Mesenchymal stem cell (in vitro differentiated cells and primary cell): ENCODE results near the gene RPN1. TPM values are rescaled to one million over a fixed set of nuclear protein-coding genes. Genes with fewer than 3 reads are reported as not detected.

Experiments used
- DNase-seq: peaks from one replicate; pipeline ENCODE4 v3.0.0-alpha.2; 2013
- H2AFZ ChIP-seq: one replicate; pipeline ENCODE4 v1.6.1; 2013; ENCODE audit warnings: low read depth, mild to moderate bottlenecking, control low read depth, inconsistent platforms, low read length, moderate library complexity
- H2AK5ac ChIP-seq: 2 replicates; pipeline ENCODE4 v1.6.1; 2013; ENCODE audit warnings: low read length, moderate library complexity, mild to moderate bottlenecking, inconsistent platforms; ENCODE audit not compliant: severe bottlenecking
- H2BK120ac ChIP-seq: one replicate; pipeline ENCODE4 v1.6.1; 2013; ENCODE audit warnings: low read depth, mild to moderate bottlenecking, inconsistent platforms, low read length, moderate library complexity
- H2BK12ac ChIP-seq, 2 experiments: one replicate each; pipeline ENCODE4 v1.6.1; 2013; ENCODE audit warnings: inconsistent platforms in 2 of 2, low read length in 2 of 2, mild to moderate bottlenecking in 2 of 2, moderate library complexity in 2 of 2, control low read depth in 1 of 2
- H2BK15ac ChIP-seq: one replicate; pipeline ENCODE4 v1.6.1; 2013; ENCODE audit warnings: mild to moderate bottlenecking, low read depth, inconsistent platforms; ENCODE audit not compliant: poor library complexity, severe bottlenecking
- H2BK5ac ChIP-seq: 2 replicates; pipeline ENCODE4 v1.6.1; 2013; ENCODE audit warnings: low read depth, mild to moderate bottlenecking, low read length, control low read depth, inconsistent platforms; ENCODE audit not compliant: poor library complexity, severe bottlenecking
- H3K14ac ChIP-seq, 2 experiments: one replicate each; pipeline ENCODE4 v1.6.1; 2013; ENCODE audit warnings: inconsistent platforms in 2 of 2, low read length in 2 of 2, control low read depth in 1 of 2, mild to moderate bottlenecking in 1 of 2, moderate library complexity in 1 of 2
- H3K18ac ChIP-seq, 2 experiments: one replicate each; pipeline ENCODE4 v1.6.1; 2013; ENCODE audit warnings: inconsistent platforms in 2 of 2, low read length in 2 of 2, control low read depth in 1 of 2, low read depth in 1 of 2, mild to moderate bottlenecking in 1 of 2
- H3K23ac ChIP-seq, 2 experiments: one replicate each; pipeline ENCODE4 v1.6.1; 2013; ENCODE audit warnings: inconsistent platforms in 2 of 2, low read length in 2 of 2, mild to moderate bottlenecking in 2 of 2, moderate library complexity in 2 of 2, control low read depth in 1 of 2
- H3K27ac ChIP-seq: 2 replicates; pipeline ENCODE4 v1.5.1; 2013; ENCODE audit warnings: mild to moderate bottlenecking, moderate library complexity, low read length, control low read depth, inconsistent platforms; ENCODE audit not compliant: poor library complexity, severe bottlenecking
- H3K27me3 ChIP-seq, 2 experiments: 2 replicates each; pipeline versions ENCODE4 v1.6.1 to v1.7.0; 2013; ENCODE audit warnings: low read length in 2 of 2, mild to moderate bottlenecking in 2 of 2, moderate library complexity in 2 of 2, control low read depth in 1 of 2, inconsistent platforms in 1 of 2; ENCODE audit not compliant: control insufficient read depth in 1 of 2, insufficient read depth in 1 of 2
- H3K36me3 ChIP-seq, 2 experiments: 2 replicates each; pipeline versions ENCODE4 v1.6.1 to v1.7.0; 2013; ENCODE audit warnings: low read length in 2 of 2, control low read depth in 1 of 2, inconsistent platforms in 1 of 2, low read depth in 1 of 2, mild to moderate bottlenecking in 1 of 2; ENCODE audit not compliant: insufficient read depth in 2 of 2, control insufficient read depth in 1 of 2
- H3K4ac ChIP-seq, 2 experiments: one replicate each; pipeline ENCODE4 v1.6.1; 2013; ENCODE audit warnings: inconsistent platforms in 2 of 2, low read length in 2 of 2, mild to moderate bottlenecking in 2 of 2, moderate library complexity in 2 of 2, control low read depth in 1 of 2, low read depth in 1 of 2
- H3K4me1 ChIP-seq: 2 replicates; pipeline ENCODE4 v1.6.1; 2013; ENCODE audit warnings: low read depth, low read length, control low read depth; ENCODE audit not compliant: control insufficient read depth, insufficient read depth
- H3K4me2 ChIP-seq: 2 replicates; pipeline ENCODE4 v1.6.1; 2013; ENCODE audit warnings: low read length, mild to moderate bottlenecking, inconsistent platforms; ENCODE audit not compliant: poor library complexity, severe bottlenecking
- H3K4me3 ChIP-seq, 2 experiments: 2 replicates each; pipeline versions ENCODE4 v1.5.1 to v1.7.0; 2013; ENCODE audit warnings: low read length in 2 of 2, mild to moderate bottlenecking in 2 of 2, control low read depth in 1 of 2, low read depth in 1 of 2; ENCODE audit not compliant: insufficient read depth in 1 of 2
- H3K79me1 ChIP-seq: replicated peaks from 2 replicates; pipeline ENCODE4 v1.6.1; 2013; ENCODE audit warnings: mild to moderate bottlenecking, control low read depth, low read length, inconsistent platforms; ENCODE audit not compliant: poor library complexity, severe bottlenecking
- H3K9ac ChIP-seq: 2 replicates; pipeline ENCODE4 v1.7.0; 2013; ENCODE audit warnings: mild to moderate bottlenecking, low read length, moderate library complexity
- H3K9me3 ChIP-seq: 2 replicates; pipeline ENCODE4 v1.7.0; 2013; ENCODE audit warnings: mild to moderate bottlenecking, low read length; ENCODE audit not compliant: control insufficient read depth
- H4K8ac ChIP-seq: one replicate; pipeline ENCODE4 v1.6.1; 2013; ENCODE audit warnings: inconsistent platforms, mild to moderate bottlenecking, low read length, moderate library complexity
- H4K91ac ChIP-seq: one replicate; pipeline ENCODE4 v1.6.1; 2013; ENCODE audit warnings: mild to moderate bottlenecking, low read length, inconsistent platforms
- WGBS: methylation state at CpG from one replicate; pipeline ENCODE4 v1.1.7; 2013; ENCODE audit warnings: mixed read lengths; 5-methylcytosine and 5-hydroxymethylcytosine counted together
- polyA plus RNA-seq, 2 experiments: library from polyadenylated mRNA; stranded (reverse); fragments of 200-250 nt; gene quantifications; one replicate each; pipeline ENCODE4 v1.2.3, GENCODE V29; 2013

RPN1 gene
- polyA plus RNA-seq (2013, experiment 1 of 2) = 352 TPM
- polyA plus RNA-seq (2013, experiment 2 of 2) = 354 TPM

DNA sequence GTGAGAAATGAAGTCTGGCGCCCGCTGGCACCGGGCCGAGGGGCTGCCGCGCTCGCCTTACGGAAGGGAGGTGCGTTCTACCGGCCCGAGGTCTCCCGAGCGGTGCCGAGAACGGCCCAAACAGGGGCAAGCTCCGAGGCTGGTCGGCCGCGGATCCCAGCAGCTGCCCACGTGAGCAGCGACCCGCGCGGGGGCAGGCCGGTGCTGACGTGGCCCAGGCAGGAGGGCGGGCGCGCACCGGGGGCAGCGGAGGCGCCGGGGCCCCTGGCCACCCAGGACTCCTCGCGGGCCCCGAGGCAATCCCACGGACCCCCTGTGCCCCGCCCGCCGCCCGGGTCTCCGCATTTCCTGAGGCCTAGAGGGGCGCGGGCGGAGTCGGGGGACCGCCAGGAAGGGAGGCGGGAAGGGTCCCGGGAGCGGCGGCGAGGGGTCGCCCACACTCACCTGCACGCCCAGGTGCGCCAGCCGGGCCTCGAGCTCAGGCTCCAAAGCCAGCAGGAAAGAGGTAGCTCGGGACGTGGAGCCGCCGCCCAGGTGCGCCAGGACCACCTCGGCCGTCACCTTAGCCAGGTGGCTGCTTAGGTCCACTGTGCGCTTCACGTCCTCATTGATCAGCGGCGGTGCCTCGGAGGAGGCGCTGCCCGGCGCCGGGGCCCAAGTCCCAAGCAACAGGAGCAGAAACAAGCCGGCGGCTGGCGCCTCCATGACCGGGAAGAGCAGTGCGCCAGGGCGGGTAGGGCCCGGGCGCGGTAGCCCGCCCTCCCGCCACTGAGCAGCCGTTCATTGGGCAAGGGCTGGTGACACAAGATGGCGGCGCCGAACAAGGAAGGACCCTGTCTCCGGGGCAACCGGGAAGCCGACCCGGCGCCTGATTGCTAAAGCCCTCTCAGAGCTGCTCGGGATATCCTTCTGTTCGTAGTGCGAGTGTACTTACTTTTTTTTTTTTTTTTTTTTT, at the start of gene RPN1:
Gene RPN1, minus strand, starts transcription at position 723 of the 955 bp plus-strand sequence. Its CDS starts 18 bp downstream, at position 705.
- Histone ChIP-seq H3K36me3 (no peaks in the 10 kb centered on the region), H2AFZ (peak within 1 kb of the TSS; percentile 95), H3K9me3 (no peaks in the 10 kb centered on the region), H2BK120ac (peak within 1 kb of the TSS; percentile 94), H4K91ac (peak within 1 kb of the TSS; percentile 99), H2BK12ac (peak within 1 kb of the TSS in 1 of 2 experiments; percentile 72), H3K27me3 (no peaks in the 10 kb centered on the region), H3K18ac (peak within 1 kb of the TSS; percentile 99 to 100), H3K9ac (peak within 1 kb of the TSS; percentile 100), H3K4me1 (peaks cover 1% of the 10 kb centered on the region), H3K79me1 (no peaks in the 10 kb centered on the region), H3K23ac (peak within 1 kb of the TSS in 1 of 2 experiments; percentile 99), H3K4me2 (peak within 1 kb of the TSS; percentile 79), H3K27ac (peak within 1 kb of the TSS; percentile 91), H3K4me3 (peak within 1 kb of the TSS; percentile 99 to 100), H2BK15ac (peak within 1 kb of the TSS; percentile 80), H2BK5ac (peak within 1 kb of the TSS; percentile 82), H2AK5ac (peak within 1 kb of the TSS; percentile 83), H4K8ac (peak within 1 kb of the TSS; percentile 99), H3K14ac (peak within 1 kb of the TSS in 1 of 2 experiments; percentile 100), H3K4ac (peak within 1 kb of the TSS; percentile 100)
- peak; percentile 98 for DNase-seq
- WGBS = under 1% methylated on average over 79 of the region's 96 CpGs

DNA sequence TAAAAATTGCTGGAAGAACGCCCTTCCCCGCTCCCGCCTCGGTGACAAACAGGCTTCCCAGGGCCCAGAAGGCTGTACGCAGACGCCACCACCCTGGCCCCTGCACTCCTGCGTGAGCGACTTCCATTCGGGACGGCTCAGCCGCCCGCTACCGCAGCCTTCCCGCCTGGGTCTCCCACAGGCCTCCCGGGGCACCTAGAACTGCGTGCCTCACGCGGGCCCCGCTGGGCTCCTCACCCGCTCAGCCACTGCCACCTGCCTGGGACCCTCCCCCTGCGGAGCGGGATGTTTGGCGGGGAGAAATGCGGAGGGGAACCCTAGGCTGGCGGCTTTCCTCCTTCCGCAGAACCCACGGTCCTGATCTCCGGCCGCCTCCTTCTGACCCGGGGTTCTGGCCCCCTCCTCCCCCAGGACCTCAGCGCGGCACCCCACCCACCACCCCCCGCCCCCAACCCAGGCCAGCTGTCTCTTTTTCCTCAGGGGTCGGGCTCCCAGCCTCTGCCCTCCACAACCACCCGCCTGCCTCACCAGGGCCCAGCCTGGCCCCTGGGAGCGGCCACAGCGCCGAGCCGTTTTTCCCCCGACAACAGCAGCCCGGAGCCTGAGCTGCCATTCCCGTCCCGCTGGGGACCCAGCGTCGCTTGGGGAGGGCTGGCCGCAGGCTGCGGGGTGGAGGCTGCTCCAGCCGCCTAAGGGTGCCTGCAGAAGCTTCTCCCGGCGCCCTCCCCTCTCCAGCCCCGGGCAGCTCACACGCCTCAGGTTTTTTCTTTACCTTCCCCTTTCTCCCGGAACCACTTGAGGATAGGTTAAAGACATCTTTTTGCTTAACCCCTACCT, 47.8 kb upstream of the RPN1 start:
- H3K36me3 ChIP-seq = no peaks in the 10 kb centered on the region
- H4K91ac ChIP-seq = peak overlapping the region; percentile 75
- H3K4ac ChIP-seq = peak overlapping the region in 1 of 2 experiments; percentile 33
- no peak overlapping the region for H2BK15ac ChIP-seq
- peaks cover 4 to 8% of the 10 kb centered on the region in 2 experiments for H3K27me3 ChIP-seq
- no peak overlapping the region for H3K27ac ChIP-seq
- no peak overlapping the region for H2BK5ac ChIP-seq
- H2AK5ac ChIP-seq = no peak overlapping the region
- peaks cover 2% of the 10 kb centered on the region for H3K79me1 ChIP-seq
- peak overlapping the region; percentile 43 to 52 for H3K18ac ChIP-seq
- no peak overlapping the region for H2BK120ac ChIP-seq
- H3K4me1 ChIP-seq = peaks cover 6% of the 10 kb centered on the region
- H3K4me2 ChIP-seq = peak overlapping the region; percentile 92
- H2AFZ ChIP-seq = peak overlapping the region; percentile 66
- DNase-seq = peak; percentile 37
- peak overlapping the region; percentile 94 for H4K8ac ChIP-seq
- H3K23ac ChIP-seq = no peak overlapping the region
- no peak overlapping the region for H3K14ac ChIP-seq
- no peaks in the 10 kb centered on the region for H3K9me3 ChIP-seq
- no peak overlapping the region for H2BK12ac ChIP-seq
- 16% methylated on average over 34 of the region's 53 CpGs for WGBS
- peak overlapping the region; percentile 42 to 77 for H3K4me3 ChIP-seq
- H3K9ac ChIP-seq = peak overlapping the region; percentile 74

DNA sequence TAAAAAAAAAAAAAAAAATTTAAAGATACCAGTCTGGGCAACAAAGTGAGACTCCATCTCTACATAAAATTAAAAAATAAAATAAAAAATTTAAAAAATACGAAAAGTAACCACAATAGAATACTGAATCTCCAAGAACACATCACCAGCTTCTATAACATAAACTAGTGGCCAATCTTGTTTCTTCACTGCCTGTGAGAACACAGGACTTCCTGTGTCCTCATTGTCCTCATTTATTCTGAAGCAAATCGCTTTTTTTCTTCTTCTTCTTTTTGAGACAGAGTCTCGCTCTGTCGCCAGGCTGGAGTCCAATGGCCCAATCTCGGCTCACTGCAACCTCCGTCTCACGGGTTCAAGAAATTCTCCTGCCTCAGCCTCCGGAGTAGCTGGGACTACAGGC, 46.7 kb upstream of the RPN1 start:
- no peak overlapping the region for H2BK120ac ChIP-seq

More for the DNA sequence above, 46.7 kb upstream of the RPN1 start:
- Histone ChIP-seq H3K36me3 (no peaks in the 10 kb centered on the region), H3K18ac (no peak overlapping the region), H2BK5ac (no peak overlapping the region), H3K27me3 (peaks cover 8 to 14% of the 10 kb centered on the region in 2 experiments), H2BK15ac (no peak overlapping the region), H3K23ac (no peak overlapping the region), H3K4me2 (no peak overlapping the region), H2AK5ac (no peak overlapping the region), H4K91ac (no peak overlapping the region), H3K14ac (no peak overlapping the region), H3K9ac (no peak overlapping the region), H3K27ac (no peak overlapping the region), H3K4ac (no peak overlapping the region), H4K8ac (no peak overlapping the region), H3K4me3 (no peak overlapping the region), H3K4me1 (peaks cover 6% of the 10 kb centered on the region), H2AFZ (no peak overlapping the region), H3K79me1 (peaks cover 2% of the 10 kb centered on the region), H3K9me3 (no peaks in the 10 kb centered on the region), H2BK12ac (no peak overlapping the region)
- WGBS = 99% methylated on average over 8 of the region's 8 CpGs
- no peak for DNase-seq
